Measurements from ENCODE around the gene OBSL1. TPM values are rescaled to one million over a fixed set of nuclear protein-coding genes. Genes with fewer than 3 reads are reported as not detected.

Gene OBSL1
- total and polyA plus RNA-seq, 4 donors: 53.3 to 178 (median 146) TPM

- H3K9me3 ChIP-seq (ENCODE audit: control insufficient read depth, insufficient read depth, low read length): no peaks in the 10 kb centered on the region
- H3K27ac ChIP-seq (ENCODE audit: low read depth, low read length): no peak overlapping the region
- DNase-seq (ENCODE audit: low read depth in 4 of 6, low spot score in 6 of 6): no peak
- 99% methylated on average over 8 of the region's 11 CpGs for WGBS (ENCODE audit: insufficient coverage)
- no peaks in the 10 kb centered on the region for H3K27me3 ChIP-seq (ENCODE audit: control insufficient read depth, insufficient read depth, low read length)
- H3K36me3 ChIP-seq (ENCODE audit: control insufficient read depth, insufficient read depth, low read length): peaks cover 64% of the 10 kb centered on the region
- no peak overlapping the region for H3K4me3 ChIP-seq (ENCODE audit: low read depth, low read length)
- peaks cover 9% of the 10 kb centered on the region for H3K4me1 ChIP-seq (ENCODE audit: control insufficient read depth, insufficient read depth, low read length)
These were observed 42.2 kb upstream of the OBSL1 start for GRCh38 chr2:219613461-219614070.

GRCh38 chr2:219612577-219613286, 41.4 kb upstream of the OBSL1 start:
- Histone ChIP-seq H3K27ac (ENCODE audit: low read depth, low read length) (no peak overlapping the region), H3K9me3 (ENCODE audit: control insufficient read depth, insufficient read depth, low read length) (no peaks in the 10 kb centered on the region), H3K4me3 (ENCODE audit: low read depth, low read length) (no peak overlapping the region), H3K36me3 (ENCODE audit: control insufficient read depth, insufficient read depth, low read length) (peaks cover 73% of the 10 kb centered on the region), H3K4me1 (ENCODE audit: control insufficient read depth, insufficient read depth, low read length) (peaks cover 17% of the 10 kb centered on the region), H3K27me3 (ENCODE audit: control insufficient read depth, insufficient read depth, low read length) (no peaks in the 10 kb centered on the region)
- 86% methylated on average over 9 of the region's 15 CpGs for WGBS (ENCODE audit: insufficient coverage)
- DNase-seq (ENCODE audit: low read depth in 4 of 6, low spot score in 6 of 6): no peak

- H3K4me1 ChIP-seq (ENCODE audit: control insufficient read depth, insufficient read depth, low read length): peaks cover 17% of the 10 kb centered on the region
- H3K36me3 ChIP-seq (ENCODE audit: control insufficient read depth, insufficient read depth, low read length): peaks cover 80% of the 10 kb centered on the region
- H3K4me3 ChIP-seq (ENCODE audit: low read depth, low read length): no peak overlapping the region
- no peaks in the 10 kb centered on the region for H3K9me3 ChIP-seq (ENCODE audit: control insufficient read depth, insufficient read depth, low read length)
- 80% methylated on average over 12 of the region's 12 CpGs for WGBS (ENCODE audit: insufficient coverage)
- DNase-seq (ENCODE audit: low read depth in 4 of 6, low spot score in 6 of 6): no peak
- no peaks in the 10 kb centered on the region for H3K27me3 ChIP-seq (ENCODE audit: control insufficient read depth, insufficient read depth, low read length)
- no peak overlapping the region for H3K27ac ChIP-seq (ENCODE audit: low read depth, low read length)
These were observed 40.7 kb upstream of the OBSL1 start for GRCh38 chr2:219611866-219612576.

- WGBS (ENCODE audit: insufficient coverage): 96% methylated on average over 7 of the region's 9 CpGs
- DNase-seq (ENCODE audit: low read depth in 4 of 6, low spot score in 6 of 6): no peak
- peaks cover 80% of the 10 kb centered on the region for H3K36me3 ChIP-seq (ENCODE audit: control insufficient read depth, insufficient read depth, low read length)
- no peak overlapping the region for H3K27ac ChIP-seq (ENCODE audit: low read depth, low read length)
- peaks cover 20% of the 10 kb centered on the region for H3K4me1 ChIP-seq (ENCODE audit: control insufficient read depth, insufficient read depth, low read length)
- H3K4me3 ChIP-seq (ENCODE audit: low read depth, low read length): no peak overlapping the region
- no peaks in the 10 kb centered on the region for H3K27me3 ChIP-seq (ENCODE audit: control insufficient read depth, insufficient read depth, low read length)
- no peaks in the 10 kb centered on the region for H3K9me3 ChIP-seq (ENCODE audit: control insufficient read depth, insufficient read depth, low read length)
These were observed 40.0 kb upstream of the OBSL1 start for GRCh38 chr2:219611306-219611705.

- H3K36me3 ChIP-seq (ENCODE audit: control insufficient read depth, insufficient read depth, low read length): peaks cover 77% of the 10 kb centered on the region
- 81% methylated on average over 12 of the region's 13 CpGs for WGBS (ENCODE audit: insufficient coverage)
- H3K27ac ChIP-seq (ENCODE audit: low read depth, low read length): peak overlapping the region; percentile 27
These were observed 37.9 kb upstream of the OBSL1 start for GRCh38 chr2:219609149-219609750.

GRCh38 chr2:219608399-219608964, 37.1 kb upstream of the OBSL1 start:
- no peak for DNase-seq (ENCODE audit: low read depth in 4 of 6, low spot score in 6 of 6)
- H3K27me3 ChIP-seq (ENCODE audit: control insufficient read depth, insufficient read depth, low read length): no peaks in the 10 kb centered on the region
- H3K4me3 ChIP-seq (ENCODE audit: low read depth, low read length): no peak overlapping the region
- H3K27ac ChIP-seq (ENCODE audit: low read depth, low read length): no peak overlapping the region
- no peaks in the 10 kb centered on the region for H3K9me3 ChIP-seq (ENCODE audit: control insufficient read depth, insufficient read depth, low read length)
- 86% methylated on average over 13 of the region's 15 CpGs for WGBS (ENCODE audit: insufficient coverage)
- peaks cover 75% of the 10 kb centered on the region for H3K36me3 ChIP-seq (ENCODE audit: control insufficient read depth, insufficient read depth, low read length)
- H3K4me1 ChIP-seq (ENCODE audit: control insufficient read depth, insufficient read depth, low read length): peaks cover 29% of the 10 kb centered on the region

More at GRCh38 chr2:219609149-219609750, 37.9 kb upstream of the OBSL1 start:
- Histone ChIP-seq H3K27me3 (ENCODE audit: control insufficient read depth, insufficient read depth, low read length) (no peaks in the 10 kb centered on the region), H3K4me3 (ENCODE audit: low read depth, low read length) (no peak overlapping the region), H3K9me3 (ENCODE audit: control insufficient read depth, insufficient read depth, low read length) (no peaks in the 10 kb centered on the region), H3K4me1 (ENCODE audit: control insufficient read depth, insufficient read depth, low read length) (peaks cover 29% of the 10 kb centered on the region)
- no peak for DNase-seq (ENCODE audit: low read depth in 4 of 6, low spot score in 6 of 6)

- no peak for DNase-seq (ENCODE audit: low read depth in 4 of 6, low spot score in 6 of 6)
- Histone ChIP-seq H3K27me3 (ENCODE audit: control insufficient read depth, insufficient read depth, low read length) (no peaks in the 10 kb centered on the region), H3K9me3 (ENCODE audit: control insufficient read depth, insufficient read depth, low read length) (no peaks in the 10 kb centered on the region), H3K4me3 (ENCODE audit: low read depth, low read length) (no peak overlapping the region), H3K4me1 (ENCODE audit: control insufficient read depth, insufficient read depth, low read length) (peaks cover 29% of the 10 kb centered on the region), H3K36me3 (ENCODE audit: control insufficient read depth, insufficient read depth, low read length) (peaks cover 78% of the 10 kb centered on the region), H3K27ac (ENCODE audit: low read depth, low read length) (no peak overlapping the region)
- 98% methylated on average over 13 of the region's 15 CpGs for WGBS (ENCODE audit: insufficient coverage)
These were observed 36.6 kb upstream of the OBSL1 start for GRCh38 chr2:219607931-219608330.

GRCh38 chr2:219605607-219605954, 34.2 kb upstream of the OBSL1 start:
- peaks cover 79% of the 10 kb centered on the region for H3K36me3 ChIP-seq (ENCODE audit: control insufficient read depth, insufficient read depth, low read length)

GRCh38 chr2:219603771-219604170, 32.4 kb upstream of the OBSL1 start:
- Histone ChIP-seq H3K27ac (ENCODE audit: low read depth, low read length) (no peak overlapping the region), H3K4me1 (ENCODE audit: control insufficient read depth, insufficient read depth, low read length) (peaks cover 21% of the 10 kb centered on the region), H3K4me3 (ENCODE audit: low read depth, low read length) (no peak overlapping the region), H3K27me3 (ENCODE audit: control insufficient read depth, insufficient read depth, low read length) (no peaks in the 10 kb centered on the region), H3K36me3 (ENCODE audit: control insufficient read depth, insufficient read depth, low read length) (peaks cover 73% of the 10 kb centered on the region), H3K9me3 (ENCODE audit: control insufficient read depth, insufficient read depth, low read length) (no peaks in the 10 kb centered on the region)
- WGBS (ENCODE audit: insufficient coverage): 96% methylated on average over 5 of the region's 5 CpGs
- DNase-seq (ENCODE audit: low read depth in 4 of 6, low spot score in 6 of 6): no peak

More at GRCh38 chr2:219605607-219605954, 34.2 kb upstream of the OBSL1 start:
- Histone ChIP-seq H3K27me3 (ENCODE audit: control insufficient read depth, insufficient read depth, low read length) (no peaks in the 10 kb centered on the region), H3K9me3 (ENCODE audit: control insufficient read depth, insufficient read depth, low read length) (no peaks in the 10 kb centered on the region), H3K4me1 (ENCODE audit: control insufficient read depth, insufficient read depth, low read length) (peaks cover 29% of the 10 kb centered on the region), H3K4me3 (ENCODE audit: low read depth, low read length) (no peak overlapping the region), H3K27ac (ENCODE audit: low read depth, low read length) (peak overlapping the region; percentile 65)
- no peak for DNase-seq (ENCODE audit: low read depth in 4 of 6, low spot score in 6 of 6)
- WGBS (ENCODE audit: insufficient coverage): 94% methylated on average over 6 of the region's 6 CpGs
